ACC112 (cell line): Measurements from ENCODE around the gene GNAT2.

Experiments used
- H2AFZ ChIP-seq: fragments of 200-600 bp; sonication (generic); one replicate; pipeline ENCODE4 v1.6.0; 2017; ENCODE audit warnings: antibody characterized with exemption, low read length; ENCODE audit not compliant: unreplicated experiment
- H3K27ac ChIP-seq: fragments of 200-600 bp; sonication (generic); 2 replicates; pipeline ENCODE4 v1.5.1; 2014; ENCODE audit warnings: low read depth, mild to moderate bottlenecking, antibody characterized with exemption, low read length, moderate library complexity
- H3K27me3 ChIP-seq: fragments of 200-600 bp; sonication (generic); 2 replicates; pipeline ENCODE4 v1.6.1; 2014; ENCODE audit warnings: mild to moderate bottlenecking, antibody characterized with exemption, low read length, moderate library complexity, mixed read lengths; ENCODE audit not compliant: insufficient read depth
- H3K36me3 ChIP-seq: fragments of 200-600 bp; sonication (generic); 2 replicates; pipeline ENCODE4 v1.6.1; 2016; ENCODE audit warnings: mild to moderate bottlenecking, antibody characterized with exemption, low read length, moderate library complexity, mixed read lengths; ENCODE audit not compliant: insufficient read depth
- H3K4me1 ChIP-seq: fragments of 200-600 bp; sonication (generic); one replicate; pipeline ENCODE4 v1.6.1; 2016; ENCODE audit warnings: low read length, mixed read lengths; ENCODE audit not compliant: insufficient read depth, unreplicated experiment, control insufficient read depth
- H3K4me3 ChIP-seq: fragments of 200-600 bp; sonication (generic); 2 replicates; pipeline ENCODE4 v1.5.1; 2014; ENCODE audit warnings: mild to moderate bottlenecking, low read depth, low read length
- H3K79me2 ChIP-seq: fragments of 200-600 bp; sonication (generic); one replicate; pipeline ENCODE4 v1.6.0; 2016; ENCODE audit warnings: low read length; ENCODE audit not compliant: control insufficient read depth, unreplicated experiment, insufficient read depth

Gene GNAT2

DNA sequence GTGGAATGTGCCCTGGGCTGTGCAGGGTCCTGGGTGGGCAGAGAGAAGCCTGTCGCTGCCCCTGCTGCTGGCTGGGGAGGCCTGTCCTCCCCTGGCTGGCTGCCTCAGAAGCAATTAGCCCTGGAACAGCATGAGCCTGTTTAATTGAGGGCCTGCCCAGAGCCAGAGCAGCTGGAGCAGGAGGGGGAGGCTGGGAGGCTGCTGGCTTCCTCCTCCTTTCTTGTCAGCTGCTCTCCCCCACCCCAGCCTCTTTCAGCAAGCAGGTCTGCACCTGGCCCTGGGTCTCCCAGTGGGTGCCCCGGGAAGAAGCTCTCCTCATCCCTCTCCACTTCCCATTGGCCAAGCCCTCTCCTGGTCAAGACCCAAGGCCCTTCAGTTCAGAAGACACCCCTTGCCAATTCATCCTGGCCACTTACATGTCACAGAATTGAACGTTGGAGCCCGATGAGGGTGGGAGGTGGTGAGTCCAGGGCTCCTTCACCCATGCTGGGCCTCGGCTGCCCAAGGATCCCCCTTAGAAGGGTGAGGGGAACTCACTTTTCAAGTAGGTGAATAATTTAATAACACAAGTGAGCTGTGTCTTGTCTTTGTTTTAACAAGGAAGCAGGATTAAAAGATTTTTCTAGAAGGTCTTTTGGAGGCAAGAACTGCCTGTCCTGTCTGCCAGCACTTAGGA, 13.4 kb upstream of the GNAT2 start:
- no peak overlapping the region for H3K4me3 ChIP-seq
- peaks cover 2% of the 10 kb centered on the region; the same call in 1 of the 2 replicates for H3K36me3 ChIP-seq
- H3K4me1 ChIP-seq, result peaks cover 16% of the 10 kb centered on the region
- no peaks in the 10 kb centered on the region for H3K79me2 ChIP-seq
- no peaks in the 10 kb centered on the region for H3K27me3 ChIP-seq
- H2AFZ ChIP-seq, result no peak overlapping the region
- H3K27ac ChIP-seq, result no peak overlapping the region

DNA sequence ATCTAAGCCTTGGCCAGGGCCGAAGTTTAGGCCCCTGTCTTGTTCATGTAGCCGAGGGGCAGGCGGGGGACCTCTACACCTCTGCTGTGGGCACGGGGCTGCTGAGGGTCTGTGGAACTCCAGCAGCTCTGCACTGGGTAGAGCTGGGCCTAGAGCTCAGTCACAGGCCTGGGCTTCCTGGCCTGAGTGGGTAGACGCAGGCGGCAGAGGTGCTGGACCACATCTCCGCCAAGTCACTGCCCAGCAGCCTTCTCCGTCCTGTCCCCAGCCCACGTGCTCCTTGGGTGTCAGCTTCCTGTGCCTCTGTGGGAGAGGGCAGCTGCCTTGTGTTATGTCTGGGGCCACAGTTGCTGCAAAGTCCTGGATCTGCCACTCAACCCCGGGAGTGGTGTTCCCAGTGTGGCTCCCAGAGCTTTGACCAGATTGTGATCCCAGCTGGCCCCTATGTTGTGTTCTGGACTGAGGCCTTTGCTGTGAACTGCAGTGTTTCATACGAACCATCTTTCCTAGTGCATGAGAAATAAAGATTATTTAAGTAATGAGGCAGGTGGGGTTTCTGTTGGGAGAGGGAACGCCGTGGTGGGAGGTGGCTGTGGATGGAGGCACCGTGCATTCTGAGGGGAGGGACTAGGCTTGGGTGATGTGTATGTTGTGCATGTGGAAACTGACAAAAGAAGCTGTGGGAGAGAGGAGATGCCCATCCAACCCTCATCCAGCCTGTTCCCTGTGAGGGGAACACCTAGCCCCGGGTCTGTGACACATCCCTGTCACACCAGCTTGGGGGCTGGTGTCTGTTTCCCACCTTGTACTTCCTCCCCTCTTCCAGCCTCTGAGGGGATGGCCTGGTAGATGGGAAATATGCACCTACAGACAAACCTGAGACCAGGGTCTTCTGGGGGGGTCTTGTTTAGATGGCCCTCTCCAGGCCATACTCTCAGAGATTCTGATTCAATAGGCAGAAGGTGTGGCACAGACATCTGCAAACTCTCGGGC, 12.4 kb upstream of the GNAT2 start:
- Histone ChIP-seq H3K36me3 (peaks cover 5% of the 10 kb centered on the region; the same call in 1 of the 2 replicates), H3K4me1 (peaks cover 14% of the 10 kb centered on the region), H2AFZ (no peak overlapping the region), H3K27me3 (no peaks in the 10 kb centered on the region), H3K79me2 (no peaks in the 10 kb centered on the region), H3K4me3 (no peak overlapping the region), H3K27ac (no peak overlapping the region)

DNA sequence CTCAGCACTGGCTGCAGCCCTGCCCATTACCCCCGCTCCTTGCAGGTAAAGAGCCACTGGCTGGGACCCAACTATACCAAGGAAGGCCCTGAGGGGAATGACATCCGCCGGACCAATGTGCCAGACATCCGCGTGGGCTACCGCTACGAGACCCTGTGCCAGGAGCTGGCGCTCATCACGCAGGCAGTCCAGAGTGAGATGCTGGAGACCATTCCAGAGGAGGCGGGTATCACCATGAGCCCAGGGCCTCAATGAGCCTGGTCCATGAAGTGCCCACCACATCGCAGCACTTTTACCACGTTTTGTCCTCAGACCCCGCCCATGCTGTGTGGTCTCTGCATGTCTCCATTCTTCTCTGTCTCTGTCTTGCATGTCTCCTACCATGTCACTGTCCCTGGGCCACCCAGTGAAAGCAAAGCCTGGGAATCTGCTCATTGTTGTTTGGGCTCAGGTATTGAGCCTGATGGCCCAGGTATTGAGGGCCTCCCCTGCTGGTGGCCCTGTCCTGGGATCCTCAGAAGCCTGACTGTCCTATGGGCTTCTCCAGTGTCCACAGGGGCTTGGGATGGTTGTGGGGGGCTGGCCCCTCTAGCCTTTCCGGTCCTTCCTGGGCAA, 11.6 kb upstream of the GNAT2 start:
- peaks cover 6% of the 10 kb centered on the region for H3K4me1 ChIP-seq
- H3K36me3 ChIP-seq, result peaks cover 5% of the 10 kb centered on the region; the same call in 1 of the 2 replicates
- H3K4me3 ChIP-seq, result no peak overlapping the region
- H3K27me3 ChIP-seq, result no peaks in the 10 kb centered on the region
- peaks cover 3% of the 10 kb centered on the region for H3K79me2 ChIP-seq
- no peak overlapping the region for H3K27ac ChIP-seq
- no peak overlapping the region for H2AFZ ChIP-seq

DNA sequence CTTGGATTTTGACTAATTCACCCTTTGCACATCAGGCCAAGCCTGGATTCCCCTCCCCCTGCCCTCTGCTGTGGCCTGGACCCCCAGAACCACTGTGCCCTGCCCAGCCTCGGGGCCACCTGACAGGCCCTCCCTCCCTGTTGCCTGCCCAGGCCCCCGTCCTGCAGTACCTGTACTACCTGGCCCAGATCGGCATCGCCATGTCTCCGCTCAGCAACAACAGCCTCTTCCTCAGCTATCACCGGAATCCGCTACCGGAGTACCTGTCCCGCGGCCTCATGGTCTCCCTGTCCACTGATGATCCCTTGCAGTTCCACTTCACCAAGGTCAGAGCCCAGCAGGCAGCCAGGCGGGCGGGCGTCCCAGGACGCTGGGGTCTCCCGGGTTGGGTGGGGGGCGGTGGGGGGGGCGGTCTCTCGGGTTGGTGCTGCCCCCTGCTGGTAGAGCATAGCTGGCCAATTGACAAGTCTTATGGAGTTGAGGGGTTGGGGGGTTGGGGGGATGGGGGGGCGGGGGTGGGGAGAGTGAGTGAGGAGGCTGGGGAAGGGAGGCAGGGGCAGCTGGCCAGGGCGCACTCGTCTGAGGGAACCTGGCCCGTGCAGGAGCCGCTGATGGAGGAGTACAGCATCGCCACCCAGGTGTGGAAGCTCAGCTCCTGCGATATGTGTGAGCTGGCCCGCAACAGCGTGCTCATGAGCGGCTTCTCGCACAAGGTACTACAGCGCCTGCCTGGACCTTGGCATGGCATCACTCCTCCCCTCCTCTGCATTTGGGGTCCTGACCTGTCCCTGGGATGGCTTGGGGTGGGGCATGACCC, 10.9 kb upstream of the GNAT2 start:
- no peak overlapping the region for H2AFZ ChIP-seq
- H3K27ac ChIP-seq, result no peak overlapping the region
- H3K27me3 ChIP-seq, result no peaks in the 10 kb centered on the region
- H3K4me3 ChIP-seq, result no peak overlapping the region
- peaks cover 5% of the 10 kb centered on the region; the same call in 1 of the 2 replicates for H3K36me3 ChIP-seq
- no peaks in the 10 kb centered on the region for H3K4me1 ChIP-seq
- H3K79me2 ChIP-seq, result peaks cover 7% of the 10 kb centered on the region

DNA sequence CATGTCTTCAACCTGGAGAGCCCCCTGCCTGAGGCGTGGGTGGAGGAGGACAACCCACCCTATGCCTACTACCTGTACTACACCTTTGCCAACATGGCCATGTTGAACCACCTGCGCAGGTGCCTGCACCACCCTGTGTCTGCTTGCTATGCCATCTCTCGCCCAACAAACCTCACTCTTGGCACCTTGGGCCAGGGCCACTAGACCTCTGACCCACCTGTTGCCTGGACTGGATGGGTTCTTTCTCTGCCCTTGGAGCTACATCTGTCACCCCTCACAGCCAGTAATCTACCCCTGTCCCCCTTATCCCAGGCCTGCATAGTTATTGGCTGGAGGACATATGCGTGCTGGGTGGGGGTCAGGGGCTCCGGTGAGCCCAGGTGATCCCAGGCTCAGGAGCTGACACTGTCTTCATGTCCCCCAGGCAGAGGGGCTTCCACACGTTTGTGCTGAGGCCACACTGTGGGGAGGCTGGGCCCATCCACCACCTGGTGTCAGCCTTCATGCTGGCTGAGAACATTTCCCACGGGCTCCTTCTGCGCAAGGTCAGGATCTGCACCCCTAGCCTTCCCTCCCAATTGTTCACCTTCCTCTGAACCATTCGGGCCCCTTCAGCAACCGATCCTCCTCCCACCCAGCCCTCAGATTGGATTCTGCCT, 10.1 kb upstream of the GNAT2 start:
- H3K4me3 ChIP-seq, result no peak overlapping the region
- no peaks in the 10 kb centered on the region for H3K27me3 ChIP-seq
- H3K36me3 ChIP-seq, result peaks cover 5% of the 10 kb centered on the region; the same call in 1 of the 2 replicates
- H3K27ac ChIP-seq, result no peak overlapping the region
- peaks cover 2% of the 10 kb centered on the region for H3K4me1 ChIP-seq
- no peak overlapping the region for H2AFZ ChIP-seq
- peaks cover 12% of the 10 kb centered on the region for H3K79me2 ChIP-seq

DNA sequence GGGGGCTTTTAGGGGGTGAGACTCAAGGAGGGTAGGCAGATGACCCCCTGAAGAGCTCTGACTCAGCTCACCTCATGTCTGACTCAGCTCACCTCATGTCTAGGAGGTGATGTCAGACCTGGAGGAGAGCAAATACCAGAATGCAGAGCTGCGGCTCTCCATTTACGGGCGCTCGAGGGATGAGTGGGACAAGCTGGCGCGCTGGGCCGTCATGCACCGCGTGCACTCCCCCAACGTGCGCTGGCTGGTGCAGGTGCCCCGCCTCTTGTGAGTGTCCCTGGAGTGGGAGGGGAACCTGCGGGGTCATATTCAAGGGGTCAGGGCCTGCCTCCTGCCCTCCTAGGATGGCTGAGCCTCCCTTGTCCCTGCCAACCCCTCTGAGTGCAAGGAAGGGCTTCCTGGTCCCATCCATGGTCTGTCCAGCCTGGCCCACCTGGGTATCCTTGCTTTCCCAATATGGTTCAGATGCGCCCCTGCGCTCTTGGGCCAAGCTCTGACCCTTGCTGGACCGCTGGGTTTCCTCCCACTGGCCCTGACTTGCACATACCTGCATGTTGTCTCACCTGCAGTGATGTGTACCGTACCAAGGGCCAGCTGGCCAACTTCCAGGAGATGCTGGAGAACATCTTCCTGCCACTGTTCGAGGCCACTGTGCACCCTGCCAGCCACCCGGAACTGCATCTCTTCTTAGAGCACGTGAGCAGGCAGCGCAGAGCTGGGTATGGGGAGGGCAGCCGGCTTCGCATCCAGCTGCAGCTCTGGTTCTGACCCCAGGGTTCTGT, 9.3 kb upstream of the GNAT2 start:
- Histone ChIP-seq H3K4me3 (no peak overlapping the region), H3K36me3 (peaks cover 5% of the 10 kb centered on the region; the same call in 1 of the 2 replicates), H2AFZ (no peak overlapping the region), H3K79me2 (peaks cover 20% of the 10 kb centered on the region), H3K27ac (no peak overlapping the region), H3K27me3 (no peaks in the 10 kb centered on the region), H3K4me1 (peaks cover 9% of the 10 kb centered on the region)

DNA sequence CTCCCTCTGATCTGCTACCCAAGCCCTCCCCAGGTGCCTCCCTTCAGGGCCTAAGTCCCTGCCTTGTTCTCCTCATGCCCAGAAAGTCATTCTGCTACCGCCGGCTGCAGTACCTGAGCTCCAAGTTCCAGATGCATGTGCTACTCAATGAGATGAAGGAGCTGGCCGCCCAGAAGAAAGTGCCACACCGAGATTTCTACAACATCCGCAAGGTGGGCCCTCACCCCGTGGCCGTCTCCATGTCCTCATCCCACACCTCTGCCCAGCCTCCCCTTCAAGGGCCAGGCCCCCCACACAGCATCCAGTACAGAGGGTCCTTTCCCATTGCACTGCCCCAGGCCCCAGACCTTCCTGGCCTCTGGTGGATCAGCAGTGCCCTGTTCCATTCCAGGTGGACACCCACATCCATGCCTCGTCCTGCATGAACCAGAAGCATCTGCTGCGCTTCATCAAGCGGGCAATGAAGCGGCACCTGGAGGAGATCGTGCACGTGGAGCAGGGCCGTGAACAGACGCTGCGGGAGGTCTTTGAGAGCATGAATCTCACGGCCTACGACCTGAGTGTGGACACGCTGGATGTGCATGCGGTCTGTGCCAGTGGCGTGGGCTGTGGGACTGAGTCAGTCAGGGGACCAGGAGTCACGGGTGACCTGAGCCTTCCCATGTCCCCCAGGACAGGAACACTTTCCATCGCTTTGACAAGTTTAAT, 8.4 kb upstream of the GNAT2 start:
- Histone ChIP-seq H3K27me3 (no peaks in the 10 kb centered on the region), H3K79me2 (peaks cover 29% of the 10 kb centered on the region), H3K4me3 (no peak overlapping the region), H3K27ac (no peak overlapping the region), H3K36me3 (peaks cover 5% of the 10 kb centered on the region; the same call in 1 of the 2 replicates), H3K4me1 (peaks cover 18% of the 10 kb centered on the region), H2AFZ (no peak overlapping the region)

DNA sequence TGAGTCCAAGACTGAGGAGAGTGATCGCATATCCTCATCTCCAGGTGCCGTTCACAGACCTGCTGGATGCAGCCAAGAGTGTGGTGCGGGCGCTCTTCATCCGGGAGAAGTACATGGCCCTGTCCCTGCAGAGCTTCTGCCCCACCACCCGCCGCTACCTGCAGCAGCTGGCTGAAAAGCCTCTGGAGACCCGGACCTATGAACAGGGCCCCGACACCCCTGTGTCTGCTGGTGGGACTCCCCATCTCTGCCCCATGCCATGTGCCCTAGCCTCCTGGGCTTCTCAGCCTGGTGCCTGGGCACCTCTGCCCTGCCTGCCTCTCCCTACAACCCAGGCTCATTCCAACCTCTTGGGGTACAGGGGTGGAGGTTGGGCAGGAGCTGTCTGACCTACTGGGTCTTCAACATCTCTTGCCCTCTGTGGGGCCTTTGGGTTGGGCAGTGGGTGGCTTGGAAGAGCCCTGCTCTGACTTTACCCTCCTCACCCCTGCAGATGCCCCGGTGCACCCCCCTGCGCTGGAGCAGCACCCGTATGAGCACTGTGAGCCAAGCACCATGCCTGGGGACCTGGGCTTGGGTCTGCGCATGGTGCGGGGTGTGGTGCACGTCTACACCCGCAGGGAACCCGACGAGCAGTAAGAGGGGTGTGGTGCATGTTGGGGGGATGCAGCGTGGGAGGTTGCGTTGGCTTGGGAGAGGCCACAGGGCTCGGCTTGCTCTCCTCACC, 7.4 kb upstream of the GNAT2 start:
- H3K4me1 ChIP-seq, result peaks cover 28% of the 10 kb centered on the region
- no peak overlapping the region for H2AFZ ChIP-seq
- H3K36me3 ChIP-seq, result peaks cover 5% of the 10 kb centered on the region; the same call in 1 of the 2 replicates
- H3K4me3 ChIP-seq, result no peak overlapping the region
- H3K27me3 ChIP-seq, result no peaks in the 10 kb centered on the region
- no peak overlapping the region for H3K27ac ChIP-seq
- peaks cover 39% of the 10 kb centered on the region for H3K79me2 ChIP-seq
